Endodermal cell (in vitro differentiated cells): ENCODE measurements around the gene ZNF618. TPM values are rescaled to one million over a fixed set of nuclear protein-coding genes. Genes with fewer than 3 reads are reported as not detected.

Experiments used
- DNase-seq: peaks from one replicate; pipeline ENCODE4 v3.0.0-alpha.2; 2017
- H3K27ac ChIP-seq: 2 replicates; pipeline ENCODE4 v1.5.1; 2013; ENCODE audit warnings: mild to moderate bottlenecking, low read depth, low read length, moderate library complexity
- H3K27me3 ChIP-seq: 2 replicates; pipeline ENCODE4 v1.6.1; 2013; ENCODE audit warnings: mild to moderate bottlenecking, low read length, moderate library complexity; ENCODE audit not compliant: insufficient read depth, control insufficient read depth, poor library complexity, severe bottlenecking
- H3K36me3 ChIP-seq: 2 replicates; pipeline ENCODE4 v1.7.0; 2013; ENCODE audit warnings: mild to moderate bottlenecking, low read length, moderate library complexity; ENCODE audit not compliant: control insufficient read depth, insufficient read depth
- H3K4me1 ChIP-seq: one replicate; pipeline ENCODE4 v1.7.0; 2013; ENCODE audit warnings: low read length; ENCODE audit not compliant: control insufficient read depth, insufficient read depth
- H3K4me3 ChIP-seq: 2 replicates; pipeline ENCODE4 v1.5.1; 2013; ENCODE audit warnings: mild to moderate bottlenecking, low read length, moderate library complexity
- H3K9ac ChIP-seq: 2 replicates; pipeline ENCODE4 v1.6.1; 2013; ENCODE audit warnings: mild to moderate bottlenecking, low read length, moderate library complexity; ENCODE audit not compliant: poor library complexity, severe bottlenecking; ENCODE audit errors: extremely low read depth
- H3K9me3 ChIP-seq: 2 replicates; pipeline ENCODE4 v1.6.1; 2013; ENCODE audit warnings: mild to moderate bottlenecking, low read length, moderate library complexity; ENCODE audit not compliant: control insufficient read depth
- H3K27ac Mint-ChIP-seq: 2 replicates; pipeline ENCODE4 v1.8.0; 2020; ENCODE audit warnings: mixed read lengths
- H3K27me3 Mint-ChIP-seq: 2 replicates; pipeline ENCODE4 v1.8.0; 2021; ENCODE audit warnings: mild to moderate bottlenecking, mixed read lengths; ENCODE audit not compliant: insufficient read depth
- H3K36me3 Mint-ChIP-seq: 2 replicates; pipeline ENCODE4 v1.8.0; 2020; ENCODE audit warnings: low read depth, mixed read lengths
- H3K4me1 Mint-ChIP-seq: 2 replicates; pipeline ENCODE4 v1.8.0; 2020; ENCODE audit warnings: mixed read lengths
- H3K4me3 Mint-ChIP-seq: 2 replicates; pipeline ENCODE4 v1.8.0; 2020; ENCODE audit warnings: mild to moderate bottlenecking, moderate library complexity, mixed read lengths
- H3K9me3 Mint-ChIP-seq: 2 replicates; pipeline ENCODE4 v1.8.0; 2020; ENCODE audit warnings: mild to moderate bottlenecking, mixed read lengths
- CTCF ChIP-seq: fragments of 200-600 bp; sonication (generic); conservative IDR thresholded peaks from 2 replicates; pipeline ENCODE4 v1.5.0; 2021; ENCODE audit warnings: antibody characterized with exemption, mild to moderate bottlenecking
- WGBS, 2 experiments: methylation state at CpG; one replicate each; pipeline versions ENCODE4 v1.1.5 to v1.1.7; 2013; ENCODE audit warnings: missing lambda C conversion rate in 2 of 2, mixed read lengths in 1 of 2; ENCODE audit not compliant: insufficient coverage in 1 of 2, insufficient read length in 1 of 2; 5-methylcytosine and 5-hydroxymethylcytosine counted together
- total RNA-seq, 2 donors: library from RNA; stranded (reverse); fragmentation: NEBNext Ultra II Directional in 1 of 2; extraction: Animal tissue kit (Norgen Biotek cat#: 25700) in 1 of 2; gene quantifications; 2 replicates in 1 of 2; 3 replicates in 1 of 2; pipeline ENCODE4 v1.2.1, GENCODE V29; 2021

Gene ZNF618
- total RNA-seq, 2 donors from 2014 or later: 34.5 to 37.5 TPM

- no peak for DNase-seq
- Histone ChIP-seq H3K9me3 (no peaks in the 10 kb centered on the region), H3K36me3 (no peaks in the 10 kb centered on the region), H3K27ac (no peak overlapping the region), H3K9ac (no peak overlapping the region), H3K27me3 (no peaks in the 10 kb centered on the region), H3K4me1 (no peaks in the 10 kb centered on the region), H3K4me3 (no peak overlapping the region)
- Mint-ChIP-seq H3K4me1 (peaks cover 4% of the 10 kb centered on the region), H3K9me3 (no peaks in the 10 kb centered on the region), H3K27ac (no peak overlapping the region), H3K27me3 (peaks cover 3% of the 10 kb centered on the region), H3K36me3 (no peaks in the 10 kb centered on the region), H3K4me3 (no peak overlapping the region)
- 88 to 95% methylated on average over 4 to 9 of the region's 9 CpGs for WGBS, 2 experiments
- no peak for TF ChIP-seq CTCF
These were observed 193.5 kb downstream of the ZNF618 start for GRCh38 chr9:114069476-114070187.

GRCh38 chr9:114070188-114071103 lies 194.3 kb downstream of the ZNF618 start:
- DNase-seq: no peak
- Mint-ChIP-seq H3K9me3 (no peaks in the 10 kb centered on the region), H3K4me3 (no peak overlapping the region), H3K27ac (no peak overlapping the region), H3K36me3 (no peaks in the 10 kb centered on the region), H3K4me1 (peaks cover 4% of the 10 kb centered on the region), H3K27me3 (peaks cover 9% of the 10 kb centered on the region)
- Histone ChIP-seq H3K36me3 (no peaks in the 10 kb centered on the region), H3K9ac (no peak overlapping the region), H3K27ac (no peak overlapping the region), H3K4me3 (no peak overlapping the region), H3K27me3 (no peaks in the 10 kb centered on the region), H3K4me1 (no peaks in the 10 kb centered on the region), H3K9me3 (no peaks in the 10 kb centered on the region)
- WGBS, 2 experiments: 91 to 94% methylated on average over 11 to 17 of the region's 17 CpGs
- TF ChIP-seq CTCF: no peak

GRCh38 chr9:114071197-114071795 lies 195.2 kb downstream of the ZNF618 start:
- Histone ChIP-seq H3K27me3 (no peaks in the 10 kb centered on the region), H3K4me3 (no peak overlapping the region), H3K36me3 (no peaks in the 10 kb centered on the region), H3K27ac (no peak overlapping the region), H3K4me1 (no peaks in the 10 kb centered on the region), H3K9ac (no peak overlapping the region), H3K9me3 (no peaks in the 10 kb centered on the region)
- Mint-ChIP-seq H3K27me3 (peaks cover 17% of the 10 kb centered on the region), H3K9me3 (no peaks in the 10 kb centered on the region), H3K36me3 (no peaks in the 10 kb centered on the region), H3K4me1 (peaks cover 4% of the 10 kb centered on the region), H3K4me3 (no peak overlapping the region), H3K27ac (no peak overlapping the region)
- DNase-seq: no peak
- no peak for TF ChIP-seq CTCF
- 90 to 100% methylated on average over 2 to 7 of the region's 7 CpGs for WGBS, 2 experiments
